Activated T-helper 1 cell treated with anti-CD3 and anti-CD28 coated beads, Interleukin-12 subunit alpha, Interleukin-12 subunit beta, Interleukin-2, Interleukin-4 antibody, amounts not matched to agents 30 ng/mL and 10 ng/mL and 1 ng/mL, durations not matched to agents 14 hours and 24 hours and 36 hours (primary cell): ENCODE measurements around the gene ELP5. TPM values are rescaled to one million over a fixed set of nuclear protein-coding genes. Genes with fewer than 3 reads are reported as not detected.

Experiments used
- DNase-seq: peaks from one replicate; pipeline ENCODE4 v3.0.0; 2021; ENCODE audit warnings: low spot score
- H3K27ac Mint-ChIP-seq: one replicate; pipeline ENCODE4 v1.8.0; 2021; ENCODE audit warnings: mild to moderate bottlenecking, mixed read lengths
- H3K27me3 Mint-ChIP-seq: one replicate; pipeline ENCODE4 v1.8.0; 2022; ENCODE audit warnings: mild to moderate bottlenecking, moderate library complexity, mixed read lengths; ENCODE audit not compliant: insufficient read depth
- H3K36me3 Mint-ChIP-seq: one replicate; pipeline ENCODE4 v1.8.0; 2021; ENCODE audit warnings: low read depth, mixed read lengths
- H3K4me1 Mint-ChIP-seq: one replicate; pipeline ENCODE4 v1.8.0; 2021; ENCODE audit warnings: low read depth, mixed read lengths
- H3K4me3 Mint-ChIP-seq: one replicate; pipeline ENCODE4 v1.8.0; 2021; ENCODE audit warnings: mild to moderate bottlenecking, moderate library complexity, mixed read lengths
- H3K9me3 Mint-ChIP-seq: one replicate; pipeline ENCODE4 v1.8.0; 2021; ENCODE audit warnings: mixed read lengths
- intact Hi-C: fragments of 100-400 bp; cut with micrococcal nuclease; formaldehyde crosslinking; loops from one replicate; pipeline ENCODE4 v1.15.1; 2024
- total RNA-seq: library from RNA; stranded (reverse); gene quantifications from 2 replicates; pipeline ENCODE4 v1.2.3, GENCODE V29; 2022

Gene ELP5
- total RNA-seq, 1 donor from 2014 or later: 73.6 TPM

GRCh38 chr17:7221278-7222092 is 30.5 kb upstream of the ELP5 start:
- H3K4me1 Mint-ChIP-seq: peaks cover 42% of the 10 kb centered on the region
- no peaks in the 10 kb centered on the region for H3K27me3 Mint-ChIP-seq
- H3K27ac Mint-ChIP-seq: peak overlapping the region; percentile 89
- H3K4me3 Mint-ChIP-seq: peak overlapping the region; percentile 96
- H3K36me3 Mint-ChIP-seq: peaks cover 22% of the 10 kb centered on the region
- DNase-seq: no peak
- intact Hi-C loops: loop anchor here (1.0 kb wide), 1 partner anchor 75 kb away; no protein-coding TSS in a partner anchor
- no peaks in the 10 kb centered on the region for H3K9me3 Mint-ChIP-seq

GRCh38 chr17:7222093-7222971 is 29.7 kb upstream of the ELP5 start:
- DNase-seq: no peak
- H3K27ac Mint-ChIP-seq: no peak overlapping the region
- H3K4me1 Mint-ChIP-seq: peaks cover 39% of the 10 kb centered on the region
- no peaks in the 10 kb centered on the region for H3K9me3 Mint-ChIP-seq
- intact Hi-C loops: no loop called here
- peaks cover 25% of the 10 kb centered on the region for H3K36me3 Mint-ChIP-seq
- H3K4me3 Mint-ChIP-seq: peak overlapping the region; percentile 7
- H3K27me3 Mint-ChIP-seq: no peaks in the 10 kb centered on the region

GRCh38 chr17:7222972-7223292 is 29.1 kb upstream of the ELP5 start:
- Mint-ChIP-seq H3K4me1 (peaks cover 41% of the 10 kb centered on the region), H3K36me3 (peaks cover 27% of the 10 kb centered on the region), H3K27ac (no peak overlapping the region), H3K9me3 (no peaks in the 10 kb centered on the region), H3K4me3 (no peak overlapping the region), H3K27me3 (no peaks in the 10 kb centered on the region)
- DNase-seq: no peak
- intact Hi-C loops: no loop called here

- H3K36me3 Mint-ChIP-seq: peaks cover 31% of the 10 kb centered on the region
- intact Hi-C loops: no loop called here
- H3K27me3 Mint-ChIP-seq: no peaks in the 10 kb centered on the region
- H3K4me1 Mint-ChIP-seq: peaks cover 42% of the 10 kb centered on the region
- H3K4me3 Mint-ChIP-seq: no peak overlapping the region
- H3K27ac Mint-ChIP-seq: no peak overlapping the region
- no peaks in the 10 kb centered on the region for H3K9me3 Mint-ChIP-seq
- no peak for DNase-seq
Measured at GRCh38 chr17:7223375-7223774, 28.6 kb upstream of the ELP5 start.

GRCh38 chr17:7224110-7224509 is 27.9 kb upstream of the ELP5 start:
- H3K27ac Mint-ChIP-seq: no peak overlapping the region
- intact Hi-C loops: no loop called here
- peaks cover 35% of the 10 kb centered on the region for H3K4me1 Mint-ChIP-seq
- no peaks in the 10 kb centered on the region for H3K9me3 Mint-ChIP-seq
- H3K4me3 Mint-ChIP-seq: no peak overlapping the region
- peaks cover 36% of the 10 kb centered on the region for H3K36me3 Mint-ChIP-seq
- H3K27me3 Mint-ChIP-seq: no peaks in the 10 kb centered on the region
- no peak for DNase-seq

- H3K4me3 Mint-ChIP-seq: no peak overlapping the region
- H3K4me1 Mint-ChIP-seq: peaks cover 29% of the 10 kb centered on the region
Measured at GRCh38 chr17:7224661-7225111, 27.3 kb upstream of the ELP5 start.

GRCh38 chr17:7225711-7226331 is 26.2 kb upstream of the ELP5 start:
- H3K9me3 Mint-ChIP-seq: no peaks in the 10 kb centered on the region
- H3K4me1 Mint-ChIP-seq: peaks cover 21% of the 10 kb centered on the region
- H3K27me3 Mint-ChIP-seq: no peaks in the 10 kb centered on the region
- intact Hi-C loops: no loop called here
- H3K36me3 Mint-ChIP-seq: peaks cover 40% of the 10 kb centered on the region
- no peak overlapping the region for H3K27ac Mint-ChIP-seq
- no peak overlapping the region for H3K4me3 Mint-ChIP-seq
- DNase-seq: no peak

More at GRCh38 chr17:7224661-7225111, 27.3 kb upstream of the ELP5 start:
- no peak for DNase-seq
- no peak overlapping the region for H3K27ac Mint-ChIP-seq
- intact Hi-C loops: no loop called here
- peaks cover 39% of the 10 kb centered on the region for H3K36me3 Mint-ChIP-seq
- H3K27me3 Mint-ChIP-seq: no peaks in the 10 kb centered on the region
- no peaks in the 10 kb centered on the region for H3K9me3 Mint-ChIP-seq

- no peaks in the 10 kb centered on the region for H3K9me3 Mint-ChIP-seq
- H3K36me3 Mint-ChIP-seq: peaks cover 38% of the 10 kb centered on the region
- H3K4me3 Mint-ChIP-seq: no peak overlapping the region
- no peaks in the 10 kb centered on the region for H3K27me3 Mint-ChIP-seq
- no peak overlapping the region for H3K27ac Mint-ChIP-seq
- peaks cover 12% of the 10 kb centered on the region for H3K4me1 Mint-ChIP-seq
- DNase-seq: no peak
- intact Hi-C loops: no loop called here
Measured at GRCh38 chr17:7226721-7227710, 25.0 kb upstream of the ELP5 start.

GRCh38 chr17:7228920-7229319 is 23.1 kb upstream of the ELP5 start:
- intact Hi-C loops: no loop called here
- DNase-seq: no peak
- no peak overlapping the region for H3K4me3 Mint-ChIP-seq

GRCh38 chr17:7229504-7229903 is 22.5 kb upstream of the ELP5 start:
- peaks cover 25% of the 10 kb centered on the region for H3K4me1 Mint-ChIP-seq
- DNase-seq: no peak
- intact Hi-C loops: no loop called here
- H3K27ac Mint-ChIP-seq: no peak overlapping the region
- peaks cover 33% of the 10 kb centered on the region for H3K36me3 Mint-ChIP-seq
- H3K9me3 Mint-ChIP-seq: no peaks in the 10 kb centered on the region
- no peak overlapping the region for H3K4me3 Mint-ChIP-seq
- no peaks in the 10 kb centered on the region for H3K27me3 Mint-ChIP-seq

More at GRCh38 chr17:7228920-7229319, 23.1 kb upstream of the ELP5 start:
- H3K4me1 Mint-ChIP-seq: peaks cover 23% of the 10 kb centered on the region
- H3K36me3 Mint-ChIP-seq: peaks cover 35% of the 10 kb centered on the region
- H3K9me3 Mint-ChIP-seq: no peaks in the 10 kb centered on the region
- H3K27ac Mint-ChIP-seq: no peak overlapping the region
- H3K27me3 Mint-ChIP-seq: no peaks in the 10 kb centered on the region

- no peak for DNase-seq
- Mint-ChIP-seq H3K27me3 (no peaks in the 10 kb centered on the region), H3K4me1 (peaks cover 48% of the 10 kb centered on the region), H3K27ac (no peak overlapping the region), H3K4me3 (peak overlapping the region; percentile 91), H3K36me3 (peaks cover 48% of the 10 kb centered on the region), H3K9me3 (no peaks in the 10 kb centered on the region)
- intact Hi-C loops: no loop called here
Measured at GRCh38 chr17:7232114-7232513, 19.9 kb upstream of the ELP5 start.

GRCh38 chr17:7233701-7234082 is 18.3 kb upstream of the ELP5 start:
- Mint-ChIP-seq H3K27ac (peak overlapping the region; percentile 79), H3K4me3 (peak overlapping the region; percentile 91), H3K27me3 (no peaks in the 10 kb centered on the region), H3K36me3 (peaks cover 40% of the 10 kb centered on the region), H3K9me3 (no peaks in the 10 kb centered on the region), H3K4me1 (peaks cover 46% of the 10 kb centered on the region)
- DNase-seq: no peak
- intact Hi-C loops: loop anchor here (1.0 kb wide), 3 partner anchors 14 to 28 kb away; partner anchors contain the start of genes ACADVL and DLG4
